Stimulated activated CD8-positive, alpha-beta memory T cell treated with anti-CD3 and anti-CD28 coated beads, Interleukin-4, amount 100 ng/mL, for 48 hours (primary cell): ENCODE data around the gene TP53I13.

ENCODE experiments used
- DNase-seq: peaks from one replicate; pipeline ENCODE4 v3.0.0-alpha.2; 2020

TP53I13 gene

DNA sequence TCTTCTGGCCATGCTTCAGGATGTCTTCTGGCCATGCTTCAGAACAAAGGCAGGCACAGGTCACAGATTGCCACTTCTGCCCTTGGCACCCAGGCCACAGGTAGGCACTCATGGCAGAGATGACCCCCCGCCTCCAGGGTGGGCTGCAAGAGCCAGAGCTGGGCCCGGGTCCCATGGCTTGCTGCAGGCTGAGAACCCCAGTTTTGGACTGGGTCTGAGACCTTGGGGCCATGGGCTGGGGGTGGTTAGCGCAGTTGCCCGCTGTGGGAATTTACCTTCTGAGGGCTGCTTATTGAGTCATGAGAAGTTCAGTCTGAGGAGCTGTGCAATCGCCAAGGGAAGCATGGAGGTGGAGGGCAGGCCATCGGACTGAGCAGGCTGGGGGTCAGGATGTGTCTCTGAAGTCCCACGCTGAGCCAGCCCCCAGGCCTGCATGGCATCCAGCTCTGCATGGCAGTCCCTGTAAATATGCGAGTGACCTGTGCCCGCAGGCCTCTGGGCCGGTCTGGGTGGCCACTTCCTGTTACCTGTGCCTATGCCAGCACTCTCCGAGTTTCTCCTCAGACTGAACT is 26.1 kb downstream of the TP53I13 start:
- no peak for DNase-seq

DNA sequence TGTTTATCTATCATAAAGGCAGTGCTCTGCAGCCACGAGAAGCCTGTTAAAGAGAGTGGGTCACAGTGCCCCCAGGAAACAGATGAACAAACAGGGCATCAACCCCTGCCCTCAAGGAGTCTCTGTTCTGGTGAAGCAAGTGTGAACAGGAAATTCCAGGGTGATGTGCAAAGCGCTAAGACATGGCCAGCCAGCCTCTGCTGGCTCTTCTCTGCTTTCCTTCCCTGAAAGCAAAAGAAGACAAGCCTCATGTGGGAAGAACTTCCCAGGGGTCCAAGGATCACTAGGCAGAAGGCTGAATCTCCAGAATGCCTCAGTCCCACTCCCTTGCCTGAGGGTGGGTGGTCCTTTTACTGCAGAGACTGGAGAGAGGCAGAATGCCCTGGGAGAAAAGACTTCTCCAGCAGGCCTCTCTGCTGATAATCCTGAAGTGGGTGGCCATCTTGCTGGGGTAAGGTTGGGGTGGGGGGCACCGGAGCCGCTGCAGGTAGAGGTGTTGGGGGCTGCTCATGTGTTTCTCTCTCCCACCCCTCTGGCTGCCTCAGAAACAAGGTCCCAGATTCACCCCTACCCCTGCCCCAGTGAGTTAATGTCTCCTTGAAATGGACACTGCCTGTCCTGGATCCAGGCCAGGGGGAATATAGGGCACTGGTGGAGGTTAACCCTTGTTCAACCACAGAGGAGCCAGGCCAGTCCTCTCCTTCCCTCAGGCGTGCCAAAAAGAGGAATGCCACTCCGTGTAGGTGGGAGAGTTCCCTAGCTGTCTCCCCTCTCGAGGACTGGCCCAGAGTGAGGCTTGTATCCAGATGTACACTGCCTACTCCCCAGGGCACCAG is 26.8 kb downstream of the TP53I13 start:
- no peak for DNase-seq

GRCh38 chr17:29595943-29596774 is 27.7 kb downstream of the TP53I13 start:
- no peak for DNase-seq

DNA sequence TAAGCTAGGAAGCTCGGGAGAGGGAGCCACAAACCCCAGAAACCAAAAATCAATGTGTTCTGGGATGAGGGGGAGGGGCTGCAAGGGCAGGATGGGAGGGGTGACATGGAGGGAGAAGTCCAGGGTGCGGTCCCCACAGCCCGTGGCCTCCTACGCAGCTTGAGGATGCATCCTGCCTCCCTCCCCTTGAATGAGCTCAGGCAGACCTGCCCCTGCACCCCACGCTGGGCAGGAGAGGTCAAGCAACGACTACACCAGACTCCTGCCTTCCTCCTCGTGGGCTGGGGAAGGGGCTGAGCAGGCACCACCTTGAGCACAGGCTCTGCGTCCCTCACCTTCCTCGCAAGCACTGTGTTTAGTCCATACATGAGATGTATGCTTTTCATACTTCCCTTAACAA is 28.3 kb downstream of the TP53I13 start:
- no peak for DNase-seq

- no peak for DNase-seq
These were observed 29.1 kb downstream of the TP53I13 start for GRCh38 chr17:29597361-29598172.

DNA sequence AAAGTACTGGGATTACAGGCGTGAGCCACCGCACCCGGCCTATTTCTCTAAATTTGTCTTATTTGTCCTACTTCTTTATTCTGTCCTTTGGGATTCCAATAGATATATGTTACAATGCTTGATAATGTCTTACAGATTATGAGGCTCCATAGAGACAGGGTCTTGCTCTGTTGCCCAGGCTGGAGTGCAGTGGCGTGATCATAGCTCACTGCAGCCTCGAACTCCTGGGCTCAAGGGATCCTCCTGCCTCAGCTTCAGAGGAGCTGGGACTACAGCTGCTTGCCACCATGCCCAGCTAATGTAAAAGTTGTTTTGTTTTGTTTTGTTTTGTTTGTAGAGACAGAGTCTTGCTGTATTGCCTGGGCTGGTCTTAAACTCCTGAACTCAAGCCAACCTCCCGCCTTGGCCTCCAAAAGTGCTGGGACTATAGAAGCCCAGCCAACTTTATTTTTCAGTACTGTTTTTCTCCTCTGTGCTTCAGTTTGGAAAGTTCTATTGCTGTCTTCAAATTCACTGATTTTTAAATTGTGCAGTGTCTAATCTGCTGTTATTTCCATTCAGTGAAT is 34.7 kb downstream of the TP53I13 start:
- DNase-seq = no peak

DNA sequence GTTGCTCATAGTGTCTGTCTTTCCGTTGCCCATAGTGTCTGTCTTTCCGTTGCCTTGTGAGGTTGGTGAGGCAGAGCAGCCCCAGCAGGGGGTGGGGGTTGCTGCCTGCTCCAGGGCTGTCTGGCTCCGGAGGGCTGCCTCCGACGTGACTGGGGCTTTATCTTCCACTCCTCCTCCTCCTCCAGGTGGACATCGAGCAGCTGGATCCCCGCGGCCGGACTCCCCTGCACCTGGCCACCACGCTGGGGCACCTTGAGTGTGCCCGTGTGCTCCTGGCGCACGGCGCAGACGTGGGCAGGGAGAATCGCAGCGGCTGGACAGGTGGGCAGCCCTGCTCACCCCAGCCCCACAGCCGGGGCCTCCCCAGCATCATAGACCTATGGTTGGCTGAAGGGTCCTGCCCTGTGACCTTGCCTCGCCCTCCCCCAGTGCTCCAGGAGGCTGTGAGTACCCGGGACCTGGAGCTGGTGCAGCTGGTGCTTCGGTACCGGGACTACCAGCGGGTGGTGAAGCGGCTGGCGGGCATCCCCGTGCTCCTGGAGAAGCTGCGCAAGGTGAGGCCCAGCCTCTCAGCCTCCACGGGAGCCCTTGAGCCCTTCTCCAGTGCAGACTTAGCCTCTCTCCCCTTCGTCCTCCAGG is 39.2 kb downstream of the TP53I13 start:
- DNase-seq = no peak

DNA sequence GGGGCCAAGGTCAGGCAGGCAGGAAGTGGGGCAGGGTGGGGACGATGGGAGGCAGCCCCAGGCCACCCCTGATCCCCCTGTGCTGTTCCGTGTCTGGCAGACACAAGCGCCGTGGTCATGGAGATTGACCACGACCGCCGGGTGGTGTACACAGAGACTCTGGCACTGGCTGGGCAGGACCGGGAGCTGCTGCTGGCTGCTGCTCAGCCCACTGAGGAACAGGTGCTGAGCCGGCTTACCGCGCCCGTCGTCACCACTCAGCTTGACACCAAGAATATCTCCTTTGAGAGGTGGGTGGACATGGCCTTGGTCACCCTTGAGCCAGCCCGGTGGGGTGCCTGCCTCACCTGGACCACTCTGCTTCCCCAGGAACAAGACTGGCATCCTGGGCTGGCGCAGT is 40.5 kb downstream of the TP53I13 start:
- DNase-seq = no peak

GRCh38 chr17:29610395-29610794 is 41.9 kb downstream of the TP53I13 start:
- DNase-seq = no peak

DNA sequence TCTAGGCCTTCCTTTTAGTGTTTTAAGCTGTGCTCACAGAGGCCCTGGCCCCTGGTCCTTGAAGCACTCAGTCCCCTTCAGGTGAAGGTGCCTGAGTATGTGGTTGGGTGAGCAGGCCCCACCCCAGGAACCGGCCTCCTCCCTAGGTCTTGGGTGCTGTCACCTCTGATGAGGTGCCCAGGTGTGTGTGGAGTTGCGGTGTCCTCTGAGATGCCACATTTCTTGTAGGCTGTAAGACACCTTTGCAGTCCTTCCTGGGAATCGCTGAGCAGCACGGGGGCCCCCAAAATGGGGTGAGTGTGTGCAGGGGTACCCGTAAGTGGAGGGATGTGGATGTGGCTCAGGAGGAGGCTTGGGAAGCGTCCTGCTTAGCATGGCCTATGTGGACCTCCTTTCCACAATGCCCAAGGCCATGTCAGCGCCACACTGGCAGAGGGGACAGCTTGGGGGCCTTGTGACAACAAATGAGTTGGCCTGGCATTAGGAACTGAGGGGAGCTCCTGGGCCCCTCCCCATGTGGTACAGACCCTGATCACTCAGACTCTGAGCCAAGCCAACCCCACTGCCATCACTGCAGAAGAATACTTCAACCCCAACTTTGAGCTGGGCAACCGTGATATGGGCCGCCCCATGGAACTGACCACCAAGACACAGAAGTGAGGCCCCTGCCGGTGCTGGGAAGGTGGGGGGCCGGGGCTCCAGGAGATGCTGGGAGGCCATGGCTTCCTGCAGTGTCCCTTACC is 43.0 kb downstream of the TP53I13 start:
- DNase-seq = no peak

GRCh38 chr17:29612094-29612403 is 43.5 kb downstream of the TP53I13 start:
- DNase-seq = no peak

GRCh38 chr17:29612404-29613280 is 44.1 kb downstream of the TP53I13 start:
- no peak for DNase-seq

DNA sequence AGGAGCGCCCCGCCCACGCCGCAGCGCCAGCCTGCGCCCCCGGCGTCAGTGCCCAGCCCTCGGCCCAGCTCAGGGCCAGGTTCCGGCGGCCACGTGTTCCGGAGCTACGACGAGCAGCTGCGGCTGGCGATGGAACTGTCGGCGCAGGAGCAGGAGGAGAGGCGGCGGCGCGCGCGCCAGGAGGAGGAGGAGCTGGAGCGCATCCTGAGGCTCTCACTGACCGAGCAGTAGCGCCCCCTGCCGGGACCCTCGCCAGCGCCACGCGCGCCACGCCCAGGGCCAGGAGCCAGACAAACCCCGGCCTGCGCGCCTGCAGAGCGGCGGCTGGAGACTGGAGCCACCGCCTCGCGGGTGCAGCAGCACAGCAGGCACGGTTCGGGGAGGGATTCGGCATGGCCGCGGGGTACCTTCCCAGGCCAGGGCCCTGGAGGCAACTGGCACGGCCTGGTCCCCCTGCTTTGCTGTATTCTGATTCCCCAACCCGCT is 44.9 kb downstream of the TP53I13 start:
- DNase-seq = peak; percentile 99

GRCh38 chr17:29613856-29614255 is 45.4 kb downstream of the TP53I13 start:
- DNase-seq = no peak

- DNase-seq = no peak
These were observed 46.0 kb downstream of the TP53I13 start for GRCh38 chr17:29614349-29615047.

GRCh38 chr17:29615048-29615385 is 46.5 kb downstream of the TP53I13 start:
- peak; percentile 75 for DNase-seq

DNA sequence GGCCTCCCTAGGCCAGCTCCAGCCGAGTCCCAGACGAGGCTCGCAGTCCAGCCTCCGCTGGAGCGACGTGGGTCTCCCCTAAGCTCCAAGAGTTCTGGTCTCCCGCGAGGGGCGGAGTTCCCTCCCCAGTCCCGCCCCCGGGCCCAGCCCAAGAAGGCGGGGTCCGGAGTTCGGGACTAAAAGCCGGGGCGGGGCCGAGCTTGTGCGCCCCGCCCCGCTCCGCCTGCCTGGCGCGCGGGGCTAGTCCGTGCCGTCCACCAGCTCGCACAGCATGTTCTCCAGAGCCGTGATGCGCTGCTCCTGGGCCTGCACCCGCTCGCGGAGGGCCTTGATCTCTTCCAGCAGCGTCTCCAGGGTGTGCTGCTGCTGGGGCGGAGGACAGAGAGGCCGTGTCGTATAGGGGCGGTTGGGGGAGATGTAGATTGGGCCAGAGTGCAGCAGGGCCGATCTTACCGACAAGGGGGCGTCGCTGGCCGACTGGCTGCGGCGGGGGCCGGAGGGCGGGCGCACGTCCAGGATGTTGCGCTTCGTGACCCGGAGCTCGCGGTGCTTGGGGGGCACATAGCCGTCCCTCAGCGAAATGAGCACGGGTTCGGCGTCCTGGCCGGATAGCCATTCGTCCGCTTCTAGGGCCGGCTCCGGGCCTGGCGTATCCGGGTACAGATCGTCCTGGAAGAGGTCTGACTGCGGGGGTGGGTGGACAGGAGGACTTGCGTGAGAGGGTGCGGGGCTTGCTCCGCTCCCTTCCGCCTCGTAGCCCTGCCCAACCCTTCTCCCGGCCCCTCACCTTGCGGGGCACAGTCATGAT is 47.2 kb downstream of the TP53I13 start:
- DNase-seq = peak; percentile 90

- peak; percentile 45 for DNase-seq
These were observed 48.0 kb downstream of the TP53I13 start for GRCh38 chr17:29616300-29617048.
